CMK (cell line): ENCODE measurements around the gene ALPK3.

ENCODE experiments used
- DNase-seq: peaks from one replicate; pipeline ENCODE4 v3.0.0-alpha.2; 2010; ENCODE audit warnings: low read depth

Gene ALPK3

GRCh38 chr15:84799511-84800187, 17.5 kb upstream of the ALPK3 start:
- no peak for DNase-seq

- no peak for DNase-seq
Measured at GRCh38 chr15:84800365-84800806, 16.8 kb upstream of the ALPK3 start.

GRCh38 chr15:84804005-84804900, 12.9 kb upstream of the ALPK3 start:
- DNase-seq = no peak

- no peak for DNase-seq
Measured at GRCh38 chr15:84805221-84805620, 11.9 kb upstream of the ALPK3 start.

DNA sequence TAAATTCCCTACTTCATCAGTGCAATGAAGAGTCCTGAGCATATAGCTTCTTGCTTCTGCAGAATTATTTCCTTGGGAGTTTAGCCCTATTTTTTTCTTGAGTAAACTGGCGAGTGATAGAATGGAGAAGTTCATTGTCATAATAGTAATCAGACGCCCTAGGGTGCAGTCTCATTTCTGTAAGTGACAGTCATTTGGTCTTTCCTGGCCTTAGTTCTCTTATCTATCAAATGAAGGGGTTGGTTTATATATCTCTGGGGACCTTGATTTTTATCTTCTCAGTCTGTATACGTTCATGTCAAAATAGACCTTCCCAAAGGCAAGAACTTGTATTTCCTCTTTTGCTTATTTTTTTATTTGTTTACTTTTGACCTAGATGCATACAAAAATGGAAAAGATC, 9.9 kb upstream of the ALPK3 start:
- DNase-seq = no peak

DNA sequence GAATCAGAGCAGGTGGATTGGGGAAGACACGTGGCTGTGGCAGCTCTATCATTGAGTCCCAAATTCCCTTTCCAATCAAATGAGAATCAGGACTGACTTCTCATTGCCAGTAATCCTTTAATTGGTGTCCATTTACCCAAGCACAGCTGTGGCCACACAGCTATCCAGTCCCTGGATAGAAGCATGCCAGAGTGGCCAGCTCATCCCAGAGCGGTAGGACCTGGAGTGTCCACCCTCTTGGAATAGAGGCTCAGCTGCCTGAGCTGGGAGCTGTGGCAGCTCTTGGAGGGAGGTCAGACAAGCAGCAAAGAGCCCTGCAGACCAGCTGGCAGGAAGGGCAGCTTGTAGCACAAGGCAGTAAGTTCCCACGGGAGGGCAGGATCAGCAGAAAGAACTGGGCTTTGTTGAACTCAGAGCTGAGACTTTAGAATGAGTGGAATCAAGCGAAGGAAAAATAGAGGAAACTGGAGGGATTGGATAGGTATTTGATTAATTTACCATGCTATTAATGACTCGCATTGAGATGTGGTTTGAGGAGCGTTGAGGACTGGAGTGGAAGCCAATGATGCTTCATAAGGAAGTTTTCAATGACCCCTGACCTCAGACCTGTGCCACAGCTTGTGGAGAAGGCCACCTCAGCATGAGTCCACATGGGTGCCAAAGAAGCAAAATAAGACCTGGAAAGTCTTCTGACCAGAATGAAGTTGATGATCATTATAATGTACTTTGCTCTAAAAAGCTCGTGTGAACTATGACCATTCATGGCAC, 6.9 kb upstream of the ALPK3 start:
- no peak for DNase-seq

- DNase-seq = no peak
Measured at GRCh38 chr15:84811151-84811550, 6.0 kb upstream of the ALPK3 start.

- no peak for DNase-seq
Measured at GRCh38 chr15:84811828-84812227, 5.3 kb upstream of the ALPK3 start.

GRCh38 chr15:84812842-84813241, 4.3 kb upstream of the ALPK3 start:
- no peak for DNase-seq

DNA sequence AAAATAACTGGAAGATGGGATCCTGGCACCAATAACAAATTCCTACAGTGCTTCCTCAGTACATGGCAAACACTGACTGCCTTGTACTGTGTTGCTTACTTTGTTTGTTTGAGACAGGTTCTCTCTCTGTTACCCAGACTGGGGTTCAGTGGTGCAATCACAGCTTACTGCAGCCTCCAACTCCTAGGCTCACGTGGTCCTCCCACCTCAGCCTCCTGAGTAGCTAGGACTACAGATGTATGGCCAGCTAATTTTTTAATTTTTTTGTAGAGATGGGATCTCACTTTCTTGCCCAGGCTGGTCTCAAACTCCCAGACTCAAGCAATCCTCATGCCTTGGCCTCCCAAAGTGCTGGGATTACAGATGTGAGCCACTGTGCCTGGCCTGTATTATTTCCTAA, 3.7 kb upstream of the ALPK3 start:
- no peak for DNase-seq

- no peak for DNase-seq
Measured at GRCh38 chr15:84813931-84814330, 3.2 kb upstream of the ALPK3 start.

- no peak for DNase-seq
Measured at GRCh38 chr15:84814916-84815315, 2.2 kb upstream of the ALPK3 start.

GRCh38 chr15:84817466-84818081, 418 bp downstream of the ALPK3 start:
- no peak for DNase-seq

- DNase-seq = no peak
Measured at GRCh38 chr15:84818261-84819131, 1.3 kb downstream of the ALPK3 start.

DNA sequence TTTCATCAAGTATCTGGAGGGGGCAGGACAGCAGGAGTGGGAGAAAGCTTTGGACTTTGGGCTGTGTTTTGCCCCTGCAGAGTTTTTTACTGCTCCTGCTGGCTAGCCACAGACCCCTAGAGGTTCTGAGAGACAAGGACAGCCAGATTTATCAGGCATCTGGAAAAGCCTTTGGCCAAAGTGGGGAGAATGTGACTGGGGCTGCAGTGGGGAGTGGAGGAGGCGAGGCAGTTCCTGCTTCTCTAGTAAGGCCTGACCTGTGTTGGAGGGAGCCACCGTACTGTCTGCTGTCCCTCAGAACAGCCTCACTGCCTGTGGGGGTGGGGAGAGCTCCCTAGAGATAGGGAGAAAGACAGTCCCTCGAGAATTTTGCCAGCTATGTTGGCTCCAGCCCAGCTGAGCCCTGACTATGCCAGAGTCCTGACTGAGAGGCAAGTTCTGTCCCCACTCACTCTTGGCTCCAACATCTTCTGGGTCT, 2.2 kb downstream of the ALPK3 start:
- DNase-seq = no peak

DNA sequence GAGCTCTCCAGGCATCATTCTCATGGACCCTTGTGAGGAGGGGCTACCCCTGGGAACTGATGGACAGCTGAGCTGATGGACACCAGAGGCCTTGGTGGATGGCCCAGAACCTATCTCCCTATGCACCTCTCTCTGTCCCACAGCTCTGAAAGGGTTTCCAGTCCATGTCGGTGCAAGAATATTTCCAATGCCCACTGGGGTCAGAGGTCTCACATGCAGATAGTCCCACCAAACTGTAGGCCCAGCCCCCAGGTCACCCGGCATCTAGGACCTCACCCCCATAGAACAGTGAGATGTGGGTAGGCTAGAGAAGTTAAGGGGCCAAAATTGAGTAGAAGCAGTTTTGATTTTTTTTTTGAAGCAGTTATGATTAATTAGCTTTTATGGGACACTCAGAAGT, 2.6 kb downstream of the ALPK3 start:
- no peak for DNase-seq

GRCh38 chr15:84821501-84822021, 4.4 kb downstream of the ALPK3 start:
- peak; percentile 65 for DNase-seq

DNA sequence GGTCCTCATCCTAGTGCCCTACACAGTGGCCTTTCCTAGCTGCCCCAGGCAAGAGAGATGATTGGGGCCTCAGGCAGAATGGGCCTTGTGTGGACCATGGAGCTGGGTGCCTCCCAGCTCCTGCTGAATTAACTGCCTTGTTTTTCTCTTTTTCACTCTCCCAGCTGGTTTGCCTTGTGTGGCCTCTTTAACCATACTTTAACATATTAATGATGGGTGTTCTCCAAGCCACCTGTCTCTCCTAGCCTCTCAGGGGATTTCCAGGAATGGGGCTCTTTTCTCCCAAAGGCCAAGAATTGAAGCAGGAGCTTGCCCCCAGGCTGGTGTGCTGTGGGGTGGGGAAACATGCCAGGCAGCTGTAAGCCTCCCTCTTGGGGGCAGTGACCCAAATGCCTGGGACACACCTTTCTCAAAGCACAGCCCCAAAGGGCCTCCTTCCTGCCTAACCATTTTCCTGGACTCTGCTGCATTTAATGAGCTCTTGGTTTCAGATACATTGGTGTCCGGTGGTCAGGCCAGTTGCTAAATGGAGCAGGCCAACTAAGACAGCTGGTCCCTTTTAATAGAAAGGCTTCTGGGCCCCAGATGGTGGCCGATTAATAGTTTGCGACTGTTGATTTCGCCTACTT, 5.6 kb downstream of the ALPK3 start:
- DNase-seq = no peak

DNA sequence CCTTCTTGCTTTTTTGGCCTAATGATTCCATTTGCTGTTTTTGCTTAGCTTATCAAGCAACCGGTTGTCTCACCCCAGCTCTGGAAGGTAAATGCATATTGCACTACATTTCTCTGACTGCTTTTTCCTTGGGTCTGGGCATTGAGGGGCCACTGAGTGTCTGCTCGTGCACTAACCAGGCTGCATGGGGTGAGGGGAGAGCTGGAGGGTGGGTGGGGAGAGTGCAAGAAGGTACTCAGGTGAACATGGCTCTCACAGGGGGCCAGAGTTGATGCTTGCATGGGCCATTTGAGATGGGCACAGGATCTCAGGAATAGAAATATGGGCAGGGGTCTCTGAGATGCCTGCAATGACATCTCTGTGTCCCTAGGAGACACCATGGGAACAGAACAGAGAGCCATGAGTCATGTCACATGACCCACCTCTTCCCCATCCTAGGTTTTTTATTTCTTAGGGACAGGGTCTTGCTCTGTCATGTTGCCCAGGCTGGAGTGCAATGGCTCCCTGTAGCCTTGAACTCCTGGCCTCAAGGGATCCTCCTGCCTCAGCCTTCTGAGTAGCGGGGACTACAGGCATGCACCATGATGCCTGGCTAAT, 6.2 kb downstream of the ALPK3 start:
- DNase-seq = no peak
